ENCODE results near the gene RELT.

- TF ChIP-seq CREB3 (tag; conservative IDR thresholded peaks at IDR 0.05; ENCODE audit: low read depth) (no peak), ATF1 (CRISPR knock-in tag; IDR thresholded peaks at IDR 0.05) (no peak), ATF1 (tag; IDR thresholded peaks at IDR 0.05) (no peak), ZNF785 (CRISPR knock-in tag; IDR thresholded peaks at IDR 0.05) (no peak), CTCF (IDR thresholded peaks at IDR 0.05 in 2 of 3, conservative IDR thresholded peaks at IDR 0.05 in 1 of 3; ENCODE audit: insufficient read depth in 2 of 3, low read depth in 1 of 3, low read length in 3 of 3) (no peak)
These were observed 11.5 kb downstream of the RELT start for GRCh38 chr11:73387594-73388264.

Data from K562 (cell line).